K562 (cell line): ENCODE results near the gene TAF12. TPM values are rescaled to one million over a fixed set of nuclear protein-coding genes. Genes with fewer than 3 reads are reported as not detected.

ENCODE experiments used
- CTBP1 ChIP-seq: fragments of 450-650 bp; IDR thresholded peaks from 2 replicates; pipeline ENCODE4 v1.6.1; 2016; ENCODE audit warnings: borderline replicate concordance
- DNMT1 ChIP-seq: fragments of 450-650 bp; IDR thresholded peaks from 2 replicates; pipeline ENCODE4 v1.6.1; 2016; ENCODE audit warnings: antibody characterized with exemption, mild to moderate bottlenecking
- ELK1 ChIP-seq: sonication (generic); formaldehyde crosslinking; IDR thresholded peaks from 2 replicates; pipeline ENCODE4 v1.8.1; 2022; ENCODE audit warnings: missing genetic modification reagents
- GABPB2 ChIP-seq: fragments of 250-450 bp; sonication (Bioruptor Pico); conservative IDR thresholded peaks from 2 replicates; pipeline ENCODE4 v1.5.1; 2021; ENCODE audit warnings: mild to moderate bottlenecking
- GMEB1 ChIP-seq: fragments of 250-450 bp; sonication (Bioruptor Pico); IDR thresholded peaks from 2 replicates; pipeline ENCODE4 v1.4.0; 2020; ENCODE audit warnings: mild to moderate bottlenecking
- KAT2B ChIP-seq: IDR thresholded peaks from one replicate; pipeline ENCODE4 v1.6.1; 2012; ENCODE audit warnings: low read depth, mild to moderate bottlenecking, control low read depth, inconsistent platforms, low read length, moderate library complexity
- KLF1 ChIP-seq: fragments of 450-650 bp; IDR thresholded peaks from 2 replicates; pipeline ENCODE4 v1.6.1; 2016; ENCODE audit warnings: missing genetic modification characterization, missing compliant biosample characterization
- MYNN ChIP-seq, 2 experiments: sonication (generic); formaldehyde crosslinking in 1 of 2; IDR thresholded peaks; 2 replicates each; pipeline versions ENCODE4 v1.5.0 to v1.6.1; 2016 to 2020; ENCODE audit warnings: antibody characterized with exemption in 1 of 2, missing genetic modification reagents in 1 of 2
- NONO ChIP-seq, 2 experiments: fragments of 200-400 bp in 1 of 2; fragments of 450-650 bp in 1 of 2; formaldehyde crosslinking in 1 of 2; IDR thresholded peaks; 2 replicates each; pipeline ENCODE4 v1.6.1; 2017; ENCODE audit warnings: low read depth in 2 of 2, mild to moderate bottlenecking in 2 of 2, moderate library complexity in 2 of 2, low read length in 1 of 2
- PCBP1 ChIP-seq: fragments of 200-400 bp; formaldehyde crosslinking; IDR thresholded peaks from 2 replicates; pipeline ENCODE4 v1.6.1; 2018; ENCODE audit warnings: mild to moderate bottlenecking, low read depth, low read length; ENCODE audit not compliant: poor library complexity, severe bottlenecking
- RBM39 ChIP-seq: fragments of 200-400 bp; formaldehyde crosslinking; optimal IDR thresholded peaks from 2 replicates; pipeline ENCODE3; 2018; ENCODE audit warnings: low read depth, low read length
- SMAD4 ChIP-seq: fragments of 250-450 bp; sonication (Bioruptor Pico); conservative IDR thresholded peaks from 2 replicates; pipeline ENCODE4 v1.8.0; 2021; ENCODE audit warnings: inconsistent platforms, mild to moderate bottlenecking, moderate library complexity
- SMARCA5 ChIP-seq: fragments of 450-650 bp; IDR thresholded peaks from 2 replicates; pipeline ENCODE4 v1.6.1; 2016
- SUPT5H ChIP-seq: fragments of 450-650 bp; IDR thresholded peaks from 2 replicates; pipeline ENCODE4 v1.6.1; 2016
- TARDBP ChIP-seq: fragments of 450-650 bp; IDR thresholded peaks from 2 replicates; pipeline ENCODE4 v1.6.1; 2016
- TEAD4 ChIP-seq, 2 experiments: sonication (generic) in 1 of 2; formaldehyde crosslinking in 1 of 2; IDR thresholded peaks; 2 replicates each; pipeline versions ENCODE4 v1.6.1 to v1.8.0; 2012 to 2022; ENCODE audit warnings: borderline replicate concordance in 1 of 2, inconsistent platforms in 1 of 2, low read length in 1 of 2, mild to moderate bottlenecking in 1 of 2, missing genetic modification reagents in 1 of 2
- TRIM25 ChIP-seq: fragments of 450-650 bp; IDR thresholded peaks from 2 replicates; pipeline ENCODE4 v1.7.0; 2016; ENCODE audit warnings: borderline replicate concordance
- ZNF316 ChIP-seq: fragments of 450-650 bp; IDR thresholded peaks from 2 replicates; pipeline ENCODE4 v1.6.1; 2016
- ZNF398 ChIP-seq: fragments of 250-450 bp; sonication (Bioruptor Pico); IDR thresholded peaks from 2 replicates; pipeline ENCODE4 v1.8.0; 2021; ENCODE audit warnings: moderate library complexity, mild to moderate bottlenecking, inconsistent platforms
- ZNF79 ChIP-seq: fragments of 250-450 bp; sonication (Bioruptor Pico); IDR thresholded peaks from 2 replicates; pipeline ENCODE4 v1.4.0; 2020; ENCODE audit warnings: low read depth, mild to moderate bottlenecking, moderate library complexity
- ZZZ3 ChIP-seq: fragments of 450-650 bp; IDR thresholded peaks from 2 replicates; pipeline ENCODE4 v1.6.1; 2016; ENCODE audit warnings: antibody characterized with exemption, mild to moderate bottlenecking, moderate library complexity
- polyA plus RNA-seq, 8 experiments: library from polyadenylated mRNA; depleted of rRNA in 4 of 8; stranded (reverse) in 5 of 8; unstranded in 3 of 8; fragments of >200 nt; fragmentation: Nextera tagmentation in 2 of 8; fragmentation: Illumina TruSeq in 1 of 8; extraction: Ambion mirVana in 2 of 8; extraction: Trizol in 1 of 8; gene quantifications; 2 replicates each; pipeline versions ENCODE4 v1.2.1 to v1.2.3, GENCODE V29; 2011 to 2014; ENCODE audit warnings: inconsistent platforms in 1 of 8, missing spikeins in 1 of 8
- total RNA-seq, 7 experiments: library from RNA; depleted of rRNA in 6 of 7; stranded (reverse); fragments of >200 nt in 6 of 7; fragmentation: Illumina TruSeq in 2 of 7; extraction: Trizol in 2 of 7; gene quantifications; 2 replicates each; pipeline versions ENCODE4 v1.2.1 to v1.2.3, GENCODE V29; 2011 to 2021; ENCODE audit warnings: low replicate concordance in 1 of 7

Gene TAF12
- total and polyA plus RNA-seq, 9 of the 15 experiments (the other 6 are each of a cell fraction or from before 2014, with no cell fraction given) = 31.6 to 89.0 (median 50.5) TPM

- TF ChIP-seq GMEB1 (CRISPR knock-in tag) (no peak), KAT2B (no peak), RBM39 (peak; percentile 25), ZNF398 (CRISPR knock-in tag) (no peak), ZZZ3 (no peak), TEAD4 (IDR thresholded peaks at IDR 0.05; ENCODE audit: low read length) (peak; percentile 69), TEAD4 (CRISPR knock-in tag; IDR thresholded peaks at IDR 0.05; ENCODE audit: borderline replicate concordance) (no peak), ZNF79 (CRISPR knock-in tag) (no peak), SUPT5H (peak; percentile 37; the same call in 1 of the 2 replicates), GABPB2 (CRISPR knock-in tag) (no peak), DNMT1 (no peak), ELK1 (CRISPR knock-in tag) (no peak), ZNF316 (no peak), SMAD4 (no peak), TRIM25 (0 out of 2 replicates have a peak, but pooled peaks have one; percentile 39), TARDBP (no peak), SMARCA5 (0 out of 2 replicates have a peak, but pooled peaks have one; percentile 13), CTBP1 (peak; percentile 36), KLF1 (tag) (no peak), NONO (IDR thresholded peaks at IDR 0.05; ENCODE audit: low read depth in 2 of 2, low read length in 1 of 2) (no peak), MYNN (IDR thresholded peaks at IDR 0.05) (no peak), MYNN (CRISPR knock-in tag; IDR thresholded peaks at IDR 0.05) (0 out of 2 replicates have a peak, but pooled peaks have one; percentile 31), PCBP1 (no peak)
Observed at GRCh38 chr1:28580722-28581530, 61.9 kb downstream of the TAF12 start (continued).
